ENCODE results near the gene LRRC49. TPM values are rescaled to one million over a fixed set of nuclear protein-coding genes. Genes with fewer than 3 reads are reported as not detected.

The LRRC49 gene
- total RNA-seq, 4 donors from 2014 or later: 8.3 to 16.1 (median 11.9) TPM

- TF ChIP-seq POLR2A (IDR thresholded peaks at IDR 0.05) (peak in 1 of 2 donors; percentile 22), CTCF (IDR thresholded peaks at IDR 0.05) (no peak)
- H3K4me1 ChIP-seq: peaks cover 20 to 34% of the 10 kb centered on the region in 2 donors
- intact Hi-C loops (cut with DNase I): no loop called here
- H3K9me3 ChIP-seq: no peaks in the 10 kb centered on the region
- H3K36me3 ChIP-seq: no peaks in the 10 kb centered on the region
- H3K27me3 ChIP-seq: no peaks in the 10 kb centered on the region
- peak; percentile 35 to 41 for DNase-seq
- peak overlapping the region; percentile 76 to 89 (median 80) for H3K27ac ChIP-seq
- peak overlapping the region; percentile 43 to 77 (median 61) for H3K4me3 ChIP-seq (replicated peaks in 1 of 3)
- WGBS, 2 donors: 10 to 13% methylated on average over 9 to 16 of the region's 54 CpGs
Observed at GRCh38 chr15:70853318-70853972, 39.2 kb upstream of the LRRC49 start.

GRCh38 chr15:70853973-70854665 is 38.5 kb upstream of the LRRC49 start, which contains the start of gene LARP6:
Gene LARP6 (minus strand): TSS chr15:70854157. CDS start chr15:70854088, 69 bp downstream.
- whole genome bisulfite sequencing, 2 donors: 0 to 7% methylated on average over 2 to 6 of the region's 78 CpGs
- Histone ChIP-seq H3K9me3 (no peaks in the 10 kb centered on the region), H3K4me3 (replicated peaks in 1 of 3) (peak within 1 kb of the TSS; percentile 43 to 77 (median 64)), H3K27me3 (no peaks in the 10 kb centered on the region), H3K4me1 (peaks cover 20 to 40% of the 10 kb centered on the region in 2 donors), H3K27ac (peak within 1 kb of the TSS; percentile 76 to 89 (median 84)), H3K36me3 (no peaks in the 10 kb centered on the region)
- intact Hi-C loops (cut with DNase I): no loop called here
- TF ChIP-seq CTCF (IDR thresholded peaks at IDR 0.05) (no peak), POLR2A (IDR thresholded peaks at IDR 0.05) (peak; percentile 26 to 93)
- peak; percentile 74 to 75 for DNase-seq

GRCh38 chr15:70854666-70854976 is 38.0 kb upstream of the LRRC49 start:
- Histone ChIP-seq H3K4me3 (replicated peaks in 1 of 3) (peak overlapping the region in 2 of 3 donors; percentile 64 to 77), H3K27ac (peak overlapping the region; percentile 74 to 89 (median 84)), H3K9me3 (no peaks in the 10 kb centered on the region), H3K27me3 (no peaks in the 10 kb centered on the region), H3K36me3 (no peaks in the 10 kb centered on the region), H3K4me1 (peaks cover 20 to 40% of the 10 kb centered on the region in 2 donors)
- intact Hi-C loops (cut with DNase I): no loop called here
- DNase-seq: no peak
- WGBS, 2 donors: 46 to 61% methylated on average over 4 of the region's 4 CpGs
- TF ChIP-seq CTCF (IDR thresholded peaks at IDR 0.05) (no peak), POLR2A (IDR thresholded peaks at IDR 0.05) (no peak)

GRCh38 chr15:70855764-70856163 is 36.9 kb upstream of the LRRC49 start:
- DNase-seq: no peak
- H3K4me1 ChIP-seq: peaks cover 20 to 40% of the 10 kb centered on the region in 2 donors
- TF ChIP-seq POLR2A (IDR thresholded peaks at IDR 0.05) (no peak), CTCF (IDR thresholded peaks at IDR 0.05) (no peak)
- intact Hi-C loops (cut with DNase I): no loop called here
- H3K27ac ChIP-seq: peak overlapping the region in 1 of 3 donors; percentile 53
- H3K27me3 ChIP-seq: no peaks in the 10 kb centered on the region
- no peaks in the 10 kb centered on the region for H3K36me3 ChIP-seq
- H3K9me3 ChIP-seq: no peaks in the 10 kb centered on the region
- 88 to 92% methylated on average over 2 of the region's 2 CpGs for WGBS, 2 donors
- H3K4me3 ChIP-seq (replicated peaks in 1 of 3): no peak overlapping the region

All from thyroid gland (tissue), 4 donors.